Measurements from ENCODE around the gene TRIP12.

TRIP12 gene

DNA sequence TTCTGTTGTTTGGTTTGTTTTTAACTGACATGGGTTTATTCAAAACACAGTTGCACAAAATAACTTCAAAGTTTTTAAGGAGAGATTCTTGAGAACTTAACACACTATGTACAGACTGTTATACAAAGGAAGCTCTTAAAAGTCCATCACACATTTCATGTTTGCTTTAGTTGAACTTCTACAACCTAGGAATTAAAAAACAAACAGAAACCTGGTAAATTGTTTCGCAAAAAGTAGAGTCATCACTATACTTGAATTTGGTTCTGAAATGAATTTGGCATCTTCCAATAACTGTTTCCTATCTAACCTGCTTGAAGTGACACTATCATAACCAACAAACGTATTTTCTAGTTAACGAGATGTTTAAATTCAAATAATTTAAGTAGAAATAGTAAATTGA is 21.8 kb downstream of the TRIP12 start:
- H3K27ac ChIP-seq: no peak overlapping the region
- TF ChIP-seq, protein P1, sequence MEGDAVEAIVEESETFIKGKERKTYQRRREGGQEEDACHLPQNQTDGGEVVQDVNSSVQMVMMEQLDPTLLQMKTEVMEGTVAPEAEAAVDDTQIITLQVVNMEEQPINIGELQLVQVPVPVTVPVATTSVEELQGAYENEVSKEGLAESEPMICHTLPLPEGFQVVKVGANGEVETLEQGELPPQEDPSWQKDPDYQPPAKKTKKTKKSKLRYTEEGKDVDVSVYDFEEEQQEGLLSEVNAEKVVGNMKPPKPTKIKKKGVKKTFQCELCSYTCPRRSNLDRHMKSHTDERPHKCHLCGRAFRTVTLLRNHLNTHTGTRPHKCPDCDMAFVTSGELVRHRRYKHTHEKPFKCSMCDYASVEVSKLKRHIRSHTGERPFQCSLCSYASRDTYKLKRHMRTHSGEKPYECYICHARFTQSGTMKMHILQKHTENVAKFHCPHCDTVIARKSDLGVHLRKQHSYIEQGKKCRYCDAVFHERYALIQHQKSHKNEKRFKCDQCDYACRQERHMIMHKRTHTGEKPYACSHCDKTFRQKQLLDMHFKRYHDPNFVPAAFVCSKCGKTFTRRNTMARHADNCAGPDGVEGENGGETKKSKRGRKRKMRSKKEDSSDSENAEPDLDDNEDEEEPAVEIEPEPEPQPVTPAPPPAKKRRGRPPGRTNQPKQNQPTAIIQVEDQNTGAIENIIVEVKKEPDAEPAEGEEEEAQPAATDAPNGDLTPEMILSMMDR (conservative IDR thresholded peaks at IDR 0.05): no peak

DNA sequence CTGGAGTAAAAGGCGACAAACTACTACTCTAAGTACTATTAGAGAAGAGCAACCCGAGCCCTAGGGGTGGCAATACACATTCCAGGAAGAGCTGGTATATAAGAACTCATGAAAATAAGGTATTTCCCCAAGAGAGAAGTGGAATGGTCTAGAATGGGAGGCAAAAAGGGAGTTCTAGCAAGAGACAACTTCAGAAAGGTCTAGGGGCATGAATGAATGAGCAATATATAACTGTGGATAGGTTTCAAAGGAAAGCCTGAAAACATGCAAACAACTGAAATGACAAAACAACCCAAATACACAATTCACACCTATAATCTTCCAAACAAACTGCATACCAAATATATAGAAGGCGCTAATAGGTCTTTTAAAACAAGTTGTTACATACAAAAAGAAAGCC is 22.2 kb downstream of the TRIP12 start:
- H3K27ac ChIP-seq: no peak overlapping the region
- TF ChIP-seq ZFX (IDR thresholded peaks at IDR 0.05): no peak
- TF ChIP-seq, protein P1 (conservative IDR thresholded peaks at IDR 0.05): no peak

DNA sequence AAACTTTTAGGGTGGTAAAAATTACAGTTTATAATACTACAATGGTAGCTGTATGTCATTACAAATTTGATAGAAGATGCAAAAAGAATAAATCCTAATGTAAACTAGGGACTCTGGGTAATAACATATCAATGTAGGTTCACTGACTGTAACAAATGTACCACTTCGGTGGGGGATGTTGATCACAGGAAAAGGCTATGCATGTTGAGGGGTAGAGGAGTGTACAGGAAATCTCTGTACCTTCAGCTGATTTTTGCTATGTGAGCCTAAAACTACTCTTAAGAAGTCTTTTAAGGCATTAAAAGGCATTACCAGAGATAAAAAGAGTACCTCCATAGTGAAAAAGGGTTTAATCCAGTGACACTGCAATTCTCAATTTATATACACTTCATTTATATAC is 25.0 kb downstream of the TRIP12 start:
- no peak overlapping the region for H3K27ac ChIP-seq
- no peak for TF ChIP-seq ZFX (IDR thresholded peaks at IDR 0.05)
- TF ChIP-seq, protein P1 (conservative IDR thresholded peaks at IDR 0.05): no peak

DNA sequence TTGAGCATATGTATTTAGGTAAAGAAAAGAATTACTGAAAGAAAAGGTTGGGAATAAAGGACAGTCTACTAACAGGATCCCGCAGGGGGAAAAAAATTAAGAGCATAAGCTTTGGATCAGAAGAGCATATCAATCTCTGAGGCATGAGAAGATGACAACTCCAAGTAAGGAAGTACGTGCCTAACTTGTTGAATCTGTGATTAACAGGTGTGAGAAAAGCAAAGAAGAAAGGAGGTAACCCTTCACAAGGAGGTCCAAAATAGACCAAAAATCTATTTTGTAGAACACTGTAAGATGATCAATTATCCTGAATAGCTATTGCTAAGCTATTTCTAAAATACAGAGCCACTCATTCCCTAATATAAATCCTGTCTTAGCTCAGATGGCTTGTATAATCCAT is 32.8 kb downstream of the TRIP12 start:
- no peak overlapping the region for H3K27ac ChIP-seq
- TF ChIP-seq, protein P1 (conservative IDR thresholded peaks at IDR 0.05): no peak
- no peak for TF ChIP-seq ZFX (IDR thresholded peaks at IDR 0.05)

DNA sequence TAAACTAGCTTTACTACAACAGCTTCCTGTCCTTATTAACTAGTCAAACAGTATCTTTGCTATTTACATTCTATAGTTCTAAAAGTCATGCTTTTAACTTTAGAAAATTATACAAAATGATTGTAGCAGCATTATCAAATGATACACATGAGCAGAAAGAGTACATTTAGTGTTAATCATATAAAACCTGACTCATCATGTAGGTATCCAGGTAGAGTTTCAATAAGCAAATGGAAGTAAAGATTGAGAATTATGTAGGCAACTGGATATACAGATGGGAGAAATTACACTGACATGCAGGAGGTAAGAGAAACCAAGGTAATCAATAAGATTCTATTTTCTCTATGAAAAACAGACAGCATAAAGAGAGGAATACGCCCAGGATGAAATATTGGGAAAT is 33.8 kb downstream of the TRIP12 start:
- no peak for TF ChIP-seq ZFX (IDR thresholded peaks at IDR 0.05)
- TF ChIP-seq, protein P1 (conservative IDR thresholded peaks at IDR 0.05): no peak

DNA sequence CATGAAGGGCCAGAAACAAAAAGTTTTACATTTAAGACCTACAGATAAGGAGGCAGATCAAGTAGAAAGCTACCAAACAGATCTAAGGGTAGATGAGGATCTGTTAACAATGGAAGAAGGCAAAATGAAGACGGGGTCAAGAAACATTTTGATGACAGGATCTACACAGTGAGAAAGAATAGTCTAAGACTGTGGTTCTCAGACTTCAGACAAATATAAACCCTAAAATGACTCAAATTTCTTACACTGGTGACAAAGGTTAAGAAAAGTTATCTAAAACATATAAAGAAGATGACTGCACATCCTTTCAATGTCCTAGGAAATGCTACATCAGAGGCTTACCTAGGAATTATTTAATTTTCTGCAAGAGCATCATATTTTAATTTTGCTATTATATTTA is 34.4 kb downstream of the TRIP12 start:
- TF ChIP-seq, protein P1 (conservative IDR thresholded peaks at IDR 0.05): no peak
- no peak for TF ChIP-seq ZFX (IDR thresholded peaks at IDR 0.05)

More for the DNA sequence above, 33.8 kb downstream of the TRIP12 start:
- H3K27ac ChIP-seq: no peak overlapping the region

DNA sequence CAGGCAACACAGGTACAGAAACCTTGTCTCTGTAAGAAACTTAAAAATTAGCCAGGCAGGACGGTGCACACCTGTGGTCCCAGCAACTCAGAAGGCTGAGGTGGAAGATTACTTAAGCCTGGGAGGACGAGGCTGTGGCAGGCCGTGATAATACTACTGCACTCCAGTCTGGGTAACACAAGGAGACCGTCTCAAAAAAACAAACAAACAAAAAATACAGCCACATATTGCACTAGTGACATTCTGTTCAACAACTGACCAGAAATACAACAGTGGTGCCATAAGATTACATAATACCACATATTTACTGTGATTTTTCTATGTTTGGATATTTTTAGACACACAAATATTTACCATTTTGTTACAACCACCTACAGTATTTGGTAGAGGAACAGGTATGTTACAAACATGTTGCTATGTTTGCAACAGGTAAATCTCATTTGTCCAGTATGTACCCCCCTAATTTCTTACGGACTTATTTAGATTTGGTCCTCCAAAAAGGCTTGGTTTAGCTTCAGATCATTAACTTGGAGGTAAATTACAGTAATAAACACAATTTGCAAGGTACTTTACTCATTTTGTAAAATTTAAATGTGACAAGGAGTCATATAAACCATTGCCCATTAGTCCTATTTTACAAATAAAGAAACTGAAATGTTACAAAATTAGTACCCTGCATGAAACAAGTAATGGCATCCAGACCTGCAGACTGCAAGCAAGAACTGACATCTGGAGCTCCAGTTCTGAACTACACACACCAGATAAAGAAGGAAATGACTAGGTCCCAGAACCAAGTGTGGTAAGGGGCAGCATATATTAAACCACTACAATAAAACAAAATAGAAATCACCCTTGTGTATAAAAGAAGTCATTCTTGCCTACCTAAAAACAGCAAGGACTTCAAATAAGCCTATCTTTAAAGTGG is 36.8 kb downstream of the TRIP12 start:
- H3K27ac ChIP-seq: no peak overlapping the region
- TF ChIP-seq, protein P1 (conservative IDR thresholded peaks at IDR 0.05): no peak
- TF ChIP-seq ZFX (IDR thresholded peaks at IDR 0.05): no peak

More for the DNA sequence above, 34.4 kb downstream of the TRIP12 start:
- no peak overlapping the region for H3K27ac ChIP-seq

Data from C4-2B (cell line).